GM19463 (cell line): Measurements from ENCODE around the gene ETAA1.

Experiments
- ATAC-seq: cut with Tn5 transposase; IDR thresholded peaks from one replicate; pipeline ENCODE4 v1.9.1; 2021; ENCODE audit warnings: mild to moderate bottlenecking, moderate library complexity; ENCODE audit not compliant: unreplicated experiment

ETAA1 gene

DNA sequence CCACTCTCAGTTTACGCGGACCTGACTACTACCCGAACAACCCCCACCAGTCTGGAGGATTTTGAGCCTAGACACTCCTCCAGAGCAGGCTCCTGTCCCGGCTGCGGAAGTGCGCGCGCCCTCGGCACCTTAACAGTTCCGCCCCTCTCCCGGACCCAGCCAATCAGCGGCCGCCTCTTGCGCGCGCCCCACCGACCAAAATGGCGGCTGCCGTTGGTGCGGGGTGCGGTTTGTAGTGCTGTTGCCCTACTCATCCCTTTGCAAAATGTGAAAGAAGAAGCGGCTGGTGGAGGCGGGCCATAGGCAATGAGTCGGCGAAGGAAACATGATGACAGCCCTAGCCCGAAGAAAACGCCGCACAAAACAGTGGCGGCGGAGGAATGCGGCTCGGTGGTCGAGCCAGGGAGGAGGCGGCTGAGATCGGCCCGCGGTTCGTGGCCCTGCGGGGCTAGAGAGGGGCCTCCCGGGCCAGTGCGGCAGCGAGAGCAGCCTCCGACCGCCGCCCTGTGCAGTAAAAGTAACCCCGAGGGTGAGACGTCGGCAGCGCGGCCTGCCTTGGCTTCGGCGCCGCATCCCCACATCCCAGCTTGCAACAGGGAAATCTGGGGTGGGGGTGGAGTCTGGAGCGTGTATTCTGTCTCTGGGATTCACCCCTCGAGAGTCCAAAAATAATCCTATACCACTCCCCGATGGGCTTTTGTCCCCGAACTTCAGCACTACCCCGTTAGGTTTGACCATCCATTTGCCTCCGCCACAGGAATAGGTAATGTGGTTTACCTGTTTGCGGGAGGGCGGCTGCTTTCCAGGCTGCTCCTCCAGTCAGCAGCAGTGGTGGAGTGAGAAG is at the start of gene ETAA1:
TSS of gene ETAA1 (plus strand) at position 191 of the 844 bp plus-strand sequence. CDS start at position 307, 116 bp downstream.
- peak; percentile 100 for ATAC-seq

DNA sequence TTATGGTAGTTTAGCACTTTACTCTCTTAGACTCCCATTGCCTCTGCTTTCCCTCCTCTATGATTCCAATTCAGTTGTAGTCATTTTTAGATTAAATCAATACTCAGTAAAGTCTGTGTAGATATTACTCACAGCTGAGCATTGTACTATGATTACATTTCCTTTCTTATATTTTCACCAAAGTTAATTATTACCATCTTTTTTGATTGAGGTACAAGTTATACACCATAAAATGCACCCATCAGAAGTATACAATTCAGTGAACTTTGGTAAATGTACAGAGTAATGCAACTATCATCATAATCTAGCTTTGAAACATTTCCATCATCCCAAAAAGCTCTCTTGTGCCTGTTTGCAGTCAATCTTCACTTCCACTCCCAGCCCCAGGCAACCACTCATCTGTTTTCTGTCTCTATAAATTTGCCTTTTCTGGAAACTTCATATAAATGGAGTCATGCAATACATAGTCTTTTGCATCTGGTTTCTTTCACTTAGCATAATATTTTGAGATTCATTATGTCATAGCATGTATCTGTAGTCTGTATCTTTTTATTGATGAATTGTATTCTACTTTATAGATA is 30.2 kb upstream of the ETAA1 start:
- ATAC-seq: no peak

DNA sequence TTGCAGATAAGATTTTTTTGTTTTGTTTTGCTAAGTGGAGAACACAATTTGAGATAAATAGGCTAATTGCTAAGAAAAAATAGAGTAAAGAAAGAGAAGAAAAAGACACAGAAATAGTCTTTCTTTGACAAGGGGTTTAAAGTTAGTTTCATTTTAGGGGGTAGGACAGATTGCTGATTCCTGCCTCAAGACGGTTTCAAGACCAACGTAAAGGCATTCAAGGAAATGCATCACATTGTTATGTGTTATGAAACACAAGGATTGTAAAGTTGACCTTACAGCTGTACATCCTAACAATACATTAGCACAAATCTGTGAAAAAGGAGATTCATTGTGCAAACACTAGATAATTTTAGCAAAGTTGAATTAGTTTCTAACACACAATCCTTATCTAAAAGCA is 22.7 kb upstream of the ETAA1 start:
- ATAC-seq: no peak

DNA sequence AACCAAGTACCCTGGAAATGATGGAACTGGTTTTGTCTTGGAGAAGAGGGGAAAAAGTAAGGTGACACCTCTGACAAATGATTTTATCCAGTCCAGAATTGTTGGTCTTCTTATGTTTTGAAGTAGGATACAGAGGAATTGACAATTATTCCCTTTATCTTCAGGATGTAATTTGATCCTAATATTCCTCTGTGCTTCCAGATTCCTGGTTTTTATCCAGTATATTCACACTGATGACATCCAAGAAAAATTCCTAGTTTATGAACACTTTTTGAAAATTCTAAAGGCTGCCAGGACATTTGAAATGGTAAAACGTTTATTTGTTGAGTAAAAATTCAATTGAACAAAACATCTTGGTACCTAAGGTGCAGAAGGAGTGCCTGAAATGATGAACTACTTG is 22.2 kb upstream of the ETAA1 start:
- no peak for ATAC-seq

DNA sequence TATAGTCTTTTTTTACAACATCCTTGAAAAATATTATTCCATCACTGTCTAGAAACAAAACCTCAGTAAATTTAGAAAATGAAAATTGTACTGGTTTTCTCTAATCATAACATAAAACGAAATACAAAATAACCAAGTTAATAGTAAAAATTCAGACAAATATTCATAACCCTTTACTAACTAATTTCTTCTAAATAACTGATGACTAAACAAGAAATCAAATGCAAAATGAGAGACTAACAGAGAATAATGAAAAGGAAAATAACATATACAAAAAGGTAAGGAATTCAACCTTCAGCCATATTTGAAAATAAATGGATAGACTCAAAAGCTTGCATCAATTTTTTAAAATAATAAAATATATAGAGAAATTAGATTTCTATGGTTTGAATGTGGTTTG is 18.6 kb upstream of the ETAA1 start:
- ATAC-seq: no peak

DNA sequence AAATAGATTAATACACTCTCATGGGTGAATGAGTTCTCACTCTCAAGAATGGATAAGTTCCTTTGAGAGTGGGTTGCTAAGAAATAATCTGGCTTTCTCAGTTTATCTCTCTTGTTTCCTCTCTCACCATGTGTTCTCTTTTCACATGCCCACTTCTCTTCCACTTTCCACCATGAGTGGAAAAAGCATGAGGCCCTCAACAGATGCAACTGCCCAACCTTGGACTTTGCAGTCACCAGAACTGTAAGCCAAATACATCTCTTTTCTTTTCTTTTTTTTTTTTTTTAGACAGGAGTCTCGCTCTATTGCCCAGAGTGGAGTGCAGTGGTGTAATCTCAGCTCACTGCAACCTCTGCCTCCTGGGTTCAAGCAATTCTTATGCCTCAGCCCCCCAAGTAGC is 18.1 kb upstream of the ETAA1 start:
- no peak for ATAC-seq

DNA sequence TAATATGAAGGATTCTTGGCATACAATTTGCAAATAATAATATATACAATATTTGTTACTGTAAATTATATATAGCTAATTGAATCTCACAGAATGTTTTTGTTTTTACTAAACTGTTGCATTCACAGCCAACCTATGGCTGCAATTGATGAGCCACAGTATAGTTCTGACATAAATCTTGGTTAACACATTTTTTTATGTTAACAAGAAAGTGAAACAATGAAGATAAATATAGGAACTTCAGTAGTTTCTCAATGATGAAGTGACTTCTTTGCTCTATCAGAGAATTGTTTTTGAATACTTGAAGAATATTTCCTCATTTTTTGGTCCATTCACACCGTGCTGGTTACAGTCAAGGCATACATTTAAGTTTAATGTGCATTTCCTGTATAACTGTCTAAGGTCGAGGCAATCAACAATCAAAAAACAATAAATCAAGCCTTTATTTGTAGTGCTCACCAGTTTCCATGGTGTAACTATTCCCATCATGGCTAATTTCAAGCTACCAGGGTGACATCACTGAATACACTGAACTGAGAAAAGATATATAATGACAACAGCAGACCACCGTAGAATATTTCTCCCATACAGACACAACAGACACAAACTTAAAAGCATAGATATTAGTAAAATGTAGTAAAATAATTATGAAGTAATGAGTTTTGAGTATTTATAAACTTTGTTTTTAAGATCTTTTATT is 12.9 kb upstream of the ETAA1 start:
- ATAC-seq: no peak

DNA sequence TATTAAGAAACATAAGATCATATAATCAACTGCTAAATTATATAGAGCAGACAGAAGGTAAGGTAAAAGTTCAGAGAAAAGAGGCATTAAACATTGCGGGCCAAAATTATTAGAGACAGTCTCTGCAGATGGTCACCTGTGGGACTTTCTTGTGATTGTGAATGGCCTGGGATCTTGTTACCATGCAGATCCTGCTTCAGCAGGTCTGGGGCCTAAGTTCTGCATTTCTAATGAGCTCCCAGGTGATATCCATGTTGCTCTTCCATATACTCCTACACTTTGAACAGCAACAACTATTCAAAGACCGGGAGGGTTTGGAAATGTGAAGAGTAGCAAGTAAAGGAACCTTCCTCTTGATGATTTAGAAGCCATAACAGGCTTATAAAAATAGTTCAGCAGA is 8.5 kb upstream of the ETAA1 start:
- ATAC-seq: no peak

DNA sequence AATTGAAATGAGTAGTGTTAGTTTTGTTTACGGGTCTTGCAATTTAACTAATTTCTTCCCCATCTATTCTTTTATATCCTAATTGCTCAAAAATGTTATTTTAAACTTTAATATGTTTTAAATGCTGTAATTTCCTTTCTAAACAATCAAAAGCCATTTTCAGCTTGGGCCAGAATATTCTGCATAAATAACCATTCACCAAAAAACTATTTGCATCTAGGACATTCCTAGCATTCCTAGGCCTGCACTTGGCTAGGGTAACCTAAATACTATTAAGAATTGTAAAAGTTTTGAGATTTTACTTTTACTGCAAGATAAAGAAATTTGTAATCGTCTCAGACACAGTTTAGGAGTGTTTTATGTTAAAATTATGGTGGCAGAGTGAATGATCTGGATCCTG is 7.8 kb upstream of the ETAA1 start:
- ATAC-seq: no peak

DNA sequence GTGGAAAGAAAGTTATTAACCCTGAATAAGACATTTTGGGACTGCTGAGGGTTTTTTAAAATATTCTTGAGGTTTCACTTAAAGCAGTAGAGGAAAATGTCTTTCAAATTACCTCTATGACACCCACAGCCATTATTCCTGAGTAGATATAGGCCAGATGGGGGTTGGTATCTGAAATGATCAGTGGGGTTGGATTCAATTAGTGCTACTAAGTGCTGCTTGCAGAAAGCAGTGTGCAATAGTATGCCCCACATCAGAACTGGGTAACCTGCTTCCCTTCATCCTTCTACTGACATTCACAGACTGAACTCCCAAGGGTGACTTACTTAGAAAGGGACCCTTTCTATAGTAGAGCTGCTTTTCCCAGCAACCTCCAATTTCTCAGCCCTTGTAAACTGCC is 7.3 kb upstream of the ETAA1 start:
- no peak for ATAC-seq

DNA sequence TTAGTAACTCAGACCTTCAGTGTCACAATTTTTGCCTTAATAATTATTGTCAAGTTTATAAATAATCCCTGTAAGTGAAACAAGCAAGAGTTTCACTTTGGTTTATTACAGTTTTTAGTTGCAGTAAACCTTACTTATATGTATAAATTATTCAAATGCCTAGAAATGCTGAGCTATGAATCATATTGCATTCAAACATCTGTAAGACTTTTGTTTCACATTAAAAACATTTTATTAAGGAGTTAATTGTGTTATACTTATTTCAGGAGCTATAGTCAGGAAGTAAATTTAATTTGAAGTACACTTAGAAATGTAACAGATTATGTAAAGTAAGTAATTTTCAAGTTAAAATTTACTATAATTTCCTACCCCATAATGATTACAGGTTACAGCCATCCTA is 3.9 kb upstream of the ETAA1 start:
- ATAC-seq: no peak

DNA sequence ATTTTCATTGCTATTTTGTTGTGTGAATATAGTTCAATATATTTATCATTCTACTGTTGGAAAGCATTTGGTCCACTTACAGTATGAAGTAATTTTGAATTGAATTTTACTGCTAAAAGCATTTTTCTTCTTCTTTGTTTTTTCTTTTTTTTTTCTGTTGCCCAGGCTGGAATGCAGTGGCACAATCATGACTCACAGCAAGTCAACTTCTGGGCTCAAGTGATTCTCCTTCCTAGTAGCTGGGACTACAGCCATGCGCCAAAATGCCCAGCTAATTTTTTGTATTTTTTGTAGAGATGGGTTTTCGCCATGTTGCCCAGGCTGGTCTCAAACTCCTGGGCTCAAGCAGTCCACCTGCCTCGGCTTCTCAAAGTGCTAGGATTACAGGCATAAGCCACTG is 2.4 kb upstream of the ETAA1 start:
- no peak for ATAC-seq

DNA sequence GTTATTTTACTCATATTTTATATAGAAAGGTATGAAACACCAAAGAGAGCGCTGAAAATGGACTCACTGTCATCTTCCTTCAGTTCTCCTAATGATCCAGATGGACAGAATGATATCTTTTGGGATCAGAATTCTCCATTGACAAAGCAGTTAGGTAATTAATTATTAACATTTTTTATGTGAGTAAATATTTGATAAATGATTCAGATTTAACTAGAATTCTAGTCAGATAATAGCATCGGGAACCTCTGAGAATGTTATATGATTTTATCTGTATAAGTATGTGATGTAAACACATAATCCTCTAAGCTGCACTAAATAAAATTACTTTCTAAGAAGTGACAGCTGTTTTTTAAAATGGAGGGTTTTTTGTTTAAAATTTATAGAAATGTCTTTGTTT is 2.0 kb downstream of the ETAA1 start:
- no peak for ATAC-seq

DNA sequence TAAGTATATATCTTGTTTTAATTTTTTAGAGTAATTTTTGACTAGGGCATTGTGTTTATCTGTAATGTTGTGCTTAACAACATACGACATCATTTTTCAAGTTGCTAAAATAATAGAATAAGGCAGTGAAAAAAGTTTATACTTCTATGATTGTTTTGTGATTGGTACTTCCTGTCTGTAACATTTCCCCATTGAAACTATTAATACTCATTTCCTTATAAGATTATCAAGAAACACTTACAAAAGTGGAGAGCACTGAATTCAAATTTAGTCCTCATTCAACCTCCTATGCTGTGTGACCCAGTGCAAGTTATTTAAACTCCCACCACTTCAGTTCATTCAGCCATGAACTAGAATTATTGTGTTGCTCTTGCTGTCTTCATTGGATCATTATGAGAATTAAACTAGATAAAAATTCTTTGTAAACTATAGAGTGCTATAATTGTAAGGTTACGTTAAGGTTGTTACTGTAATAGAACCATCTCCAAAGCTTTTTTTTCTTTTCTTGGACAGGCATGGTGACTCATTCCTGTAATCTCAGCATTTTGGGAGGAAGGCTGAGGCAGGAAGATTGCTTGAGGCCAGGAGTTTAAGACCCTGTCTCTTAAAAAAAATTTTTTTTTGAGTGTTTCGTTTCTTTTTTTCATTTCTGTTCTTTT is 2.8 kb downstream of the ETAA1 start:
- ATAC-seq: no peak

DNA sequence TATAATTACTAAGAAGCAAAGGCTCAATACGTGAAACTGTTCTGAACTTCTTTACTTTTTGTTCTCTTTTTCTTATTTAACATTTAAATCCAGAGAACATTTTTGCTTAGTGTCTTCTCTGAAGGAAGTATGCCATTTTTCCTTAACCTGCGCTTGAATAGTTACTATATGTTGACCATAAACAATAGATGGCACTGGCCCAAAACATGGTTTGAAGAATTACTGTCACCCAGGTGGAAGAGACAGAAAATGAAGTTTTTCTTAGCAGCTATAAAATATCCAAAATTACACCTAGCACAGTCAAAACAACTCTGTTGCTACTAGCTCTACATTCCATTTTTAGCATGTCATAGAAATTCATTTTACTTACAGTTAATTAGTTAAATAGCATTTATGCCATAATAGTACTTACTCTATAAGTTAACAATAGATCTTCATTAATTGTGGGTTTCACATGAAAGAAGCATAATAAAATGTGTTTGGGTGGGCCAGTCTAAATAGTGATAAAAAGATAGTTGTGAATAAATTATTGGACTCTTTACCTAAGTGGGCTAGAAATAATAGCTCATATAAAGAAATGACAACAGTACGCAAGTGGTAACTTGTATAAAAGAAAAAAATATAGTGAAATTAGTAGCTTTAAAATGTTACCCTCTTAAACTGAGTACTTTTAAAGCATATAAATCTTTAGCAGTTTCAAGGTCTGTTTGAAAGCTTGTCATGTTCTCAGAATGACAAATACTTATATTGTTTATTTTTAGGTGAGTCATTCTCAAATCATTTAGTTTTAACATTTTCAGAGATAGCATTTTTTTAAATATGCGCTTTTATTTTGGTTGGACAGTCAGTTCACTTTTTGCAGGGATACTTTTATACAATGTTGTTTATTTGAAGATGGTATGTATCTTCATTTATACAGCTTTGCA is 3.7 kb downstream of the ETAA1 start:
- no peak for ATAC-seq

DNA sequence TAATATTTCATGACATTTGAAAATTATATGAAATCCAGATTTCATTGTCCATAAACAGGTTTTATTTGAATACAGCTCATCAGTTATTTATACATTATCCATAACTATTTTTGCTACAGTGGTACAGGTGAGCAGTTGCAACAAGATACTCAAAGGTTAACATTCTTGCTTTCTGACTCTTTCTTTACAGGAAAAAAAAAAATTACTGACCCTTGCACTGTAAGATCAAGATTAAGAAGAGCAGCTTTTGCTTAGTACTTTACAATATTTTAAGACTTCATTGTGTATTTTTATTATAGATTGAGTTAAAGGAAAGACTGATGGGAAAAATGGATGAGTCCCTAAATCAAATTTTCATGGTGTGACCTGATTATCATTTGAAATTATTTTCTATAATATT is 11.2 kb downstream of the ETAA1 start:
- ATAC-seq: no peak

DNA sequence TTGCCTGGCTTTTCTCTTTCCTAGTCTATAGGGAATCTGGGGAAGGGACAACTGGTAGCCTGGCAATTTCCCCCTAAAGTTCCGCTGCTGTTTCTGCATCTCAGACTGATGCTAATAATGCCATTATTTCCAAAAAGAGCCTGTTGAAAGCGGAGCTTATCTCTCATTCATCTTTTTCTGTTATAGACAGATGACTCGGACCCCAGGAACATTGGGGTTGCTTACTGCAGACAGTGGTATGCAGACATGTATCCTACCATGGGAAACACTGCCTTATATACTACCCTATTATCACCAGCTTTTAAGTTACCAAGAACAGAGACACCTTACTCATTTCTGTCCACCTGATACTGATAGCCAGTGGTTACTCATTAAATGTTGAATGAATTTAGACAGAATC is 15.3 kb downstream of the ETAA1 start:
- ATAC-seq: no peak

DNA sequence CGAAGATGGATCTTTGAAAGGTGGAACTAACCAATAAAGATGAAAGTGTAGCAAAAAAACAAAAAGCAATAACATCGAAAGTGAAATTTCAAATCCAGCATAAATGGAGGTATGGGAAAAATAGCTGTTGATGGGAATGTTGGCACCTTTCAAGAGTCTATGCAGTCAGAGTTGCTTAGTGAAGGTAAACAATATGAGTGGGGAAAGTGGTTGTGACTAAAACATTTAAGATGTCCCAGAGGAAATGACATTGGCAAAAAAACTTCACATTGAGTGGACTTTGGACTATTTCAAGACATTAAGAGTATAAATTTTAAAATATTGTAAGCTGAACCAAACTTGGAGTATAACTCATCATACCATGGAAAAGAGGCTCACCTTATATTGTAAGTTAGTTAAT is 17.7 kb downstream of the ETAA1 start:
- no peak for ATAC-seq

DNA sequence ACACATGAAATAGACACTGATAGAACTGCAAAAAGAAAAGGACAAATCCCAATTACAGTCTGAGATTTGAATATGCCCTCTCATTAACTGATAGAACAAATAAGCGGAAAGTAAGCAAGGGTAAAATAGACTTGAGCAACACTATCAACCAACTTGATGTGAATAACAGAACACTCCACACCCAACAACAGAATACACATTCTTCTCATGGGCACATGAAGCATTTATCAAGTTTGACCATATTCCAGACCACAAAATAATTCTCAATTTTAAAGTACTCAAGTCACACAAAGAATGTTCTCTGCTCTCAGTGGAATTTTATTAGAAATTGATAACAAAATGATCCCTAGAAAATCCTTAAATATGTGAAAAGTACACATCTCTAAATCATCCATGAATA is 19.0 kb downstream of the ETAA1 start:
- ATAC-seq: no peak

DNA sequence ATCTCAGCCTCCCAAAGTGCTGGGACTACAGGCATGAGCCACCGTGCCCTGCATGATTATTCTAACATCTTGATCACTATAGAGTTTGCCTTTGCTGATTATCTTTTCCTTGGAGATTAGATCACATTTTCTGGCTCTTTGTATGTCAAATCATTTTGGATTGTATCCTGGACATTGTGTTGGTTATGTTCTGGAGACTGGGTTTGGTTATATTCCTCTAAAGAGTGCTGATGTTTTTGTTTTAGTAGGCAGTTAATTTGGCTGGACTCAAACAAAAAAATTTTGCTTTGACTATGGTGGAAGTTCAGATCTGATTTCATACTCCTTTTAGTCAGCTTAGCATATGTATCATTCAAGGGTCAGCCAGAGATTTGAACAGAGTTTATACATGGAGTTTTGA is 26.4 kb downstream of the ETAA1 start:
- no peak for ATAC-seq

DNA sequence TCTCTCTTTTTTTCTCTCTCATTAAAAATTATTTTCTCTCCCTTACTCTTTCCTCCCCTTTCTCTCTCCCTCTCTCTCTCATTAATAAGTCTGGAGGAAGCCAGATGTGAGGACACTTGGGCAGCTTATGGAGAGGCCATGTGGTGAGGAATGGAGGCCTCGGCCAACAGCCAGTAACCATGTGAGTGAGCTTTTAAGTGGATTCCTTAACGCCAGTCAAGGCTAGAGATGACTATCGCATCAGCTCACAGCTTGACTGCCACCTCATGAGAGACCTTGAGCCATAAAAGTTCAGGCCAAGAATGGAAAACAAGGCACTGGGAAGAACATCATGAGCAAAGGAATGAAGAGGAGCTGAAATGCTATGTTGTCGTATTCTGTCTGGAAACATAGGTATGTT is 39.1 kb downstream of the ETAA1 start:
- ATAC-seq: no peak
